ENCODE results near the gene SMAD5. TPM values are rescaled to one million over a fixed set of nuclear protein-coding genes. Genes with fewer than 3 reads are reported as not detected.

The SMAD5 gene
- total and polyA plus RNA-seq, 2 of the 13 experiments (the other 11 are each of a cell fraction or from before 2014, with no cell fraction given), result 27.2 to 48.5 TPM

DNA sequence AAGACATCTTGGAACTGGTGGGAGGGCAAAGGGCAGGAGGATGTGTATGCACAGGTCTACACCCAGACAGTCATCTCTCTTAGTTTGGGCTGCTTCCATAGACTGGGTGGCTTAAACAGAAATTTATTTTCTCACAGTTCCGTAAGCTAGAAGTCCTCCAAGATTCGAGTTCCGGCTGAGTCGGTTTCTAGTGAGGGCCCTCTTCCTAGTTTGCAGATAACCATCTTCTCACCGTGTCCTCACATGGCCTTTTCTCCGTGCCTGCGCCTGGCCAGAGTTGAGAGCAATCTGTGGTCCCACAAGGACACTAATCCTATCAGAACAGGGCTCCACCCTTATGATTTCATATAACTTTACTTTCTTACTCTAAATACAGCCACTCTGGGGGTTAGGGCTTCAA is 56.2 kb downstream of the SMAD5 start (continued):
- TF ChIP-seq, protein P1, sequence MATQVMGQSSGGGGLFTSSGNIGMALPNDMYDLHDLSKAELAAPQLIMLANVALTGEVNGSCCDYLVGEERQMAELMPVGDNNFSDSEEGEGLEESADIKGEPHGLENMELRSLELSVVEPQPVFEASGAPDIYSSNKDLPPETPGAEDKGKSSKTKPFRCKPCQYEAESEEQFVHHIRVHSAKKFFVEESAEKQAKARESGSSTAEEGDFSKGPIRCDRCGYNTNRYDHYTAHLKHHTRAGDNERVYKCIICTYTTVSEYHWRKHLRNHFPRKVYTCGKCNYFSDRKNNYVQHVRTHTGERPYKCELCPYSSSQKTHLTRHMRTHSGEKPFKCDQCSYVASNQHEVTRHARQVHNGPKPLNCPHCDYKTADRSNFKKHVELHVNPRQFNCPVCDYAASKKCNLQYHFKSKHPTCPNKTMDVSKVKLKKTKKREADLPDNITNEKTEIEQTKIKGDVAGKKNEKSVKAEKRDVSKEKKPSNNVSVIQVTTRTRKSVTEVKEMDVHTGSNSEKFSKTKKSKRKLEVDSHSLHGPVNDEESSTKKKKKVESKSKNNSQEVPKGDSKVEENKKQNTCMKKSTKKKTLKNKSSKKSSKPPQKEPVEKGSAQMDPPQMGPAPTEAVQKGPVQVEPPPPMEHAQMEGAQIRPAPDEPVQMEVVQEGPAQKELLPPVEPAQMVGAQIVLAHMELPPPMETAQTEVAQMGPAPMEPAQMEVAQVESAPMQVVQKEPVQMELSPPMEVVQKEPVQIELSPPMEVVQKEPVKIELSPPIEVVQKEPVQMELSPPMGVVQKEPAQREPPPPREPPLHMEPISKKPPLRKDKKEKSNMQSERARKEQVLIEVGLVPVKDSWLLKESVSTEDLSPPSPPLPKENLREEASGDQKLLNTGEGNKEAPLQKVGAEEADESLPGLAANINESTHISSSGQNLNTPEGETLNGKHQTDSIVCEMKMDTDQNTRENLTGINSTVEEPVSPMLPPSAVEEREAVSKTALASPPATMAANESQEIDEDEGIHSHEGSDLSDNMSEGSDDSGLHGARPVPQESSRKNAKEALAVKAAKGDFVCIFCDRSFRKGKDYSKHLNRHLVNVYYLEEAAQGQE (IDR thresholded peaks at IDR 0.05; ENCODE audit: borderline replicate concordance in 1 of 2, low read depth in 1 of 2, low read length in 2 of 2), result no peak
- TF ChIP-seq, protein P2, sequence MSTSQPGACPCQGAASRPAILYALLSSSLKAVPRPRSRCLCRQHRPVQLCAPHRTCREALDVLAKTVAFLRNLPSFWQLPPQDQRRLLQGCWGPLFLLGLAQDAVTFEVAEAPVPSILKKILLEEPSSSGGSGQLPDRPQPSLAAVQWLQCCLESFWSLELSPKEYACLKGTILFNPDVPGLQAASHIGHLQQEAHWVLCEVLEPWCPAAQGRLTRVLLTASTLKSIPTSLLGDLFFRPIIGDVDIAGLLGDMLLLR (CRISPR knock-in tag; IDR thresholded peaks at IDR 0.05), result no peak
- TF ChIP-seq ZNF747 (CRISPR knock-in tag; IDR thresholded peaks at IDR 0.05; ENCODE audit: borderline replicate concordance) (no peak), TCF7 (IDR thresholded peaks at IDR 0.05; ENCODE audit: low read depth) (no peak), ZNF501 (CRISPR knock-in tag; IDR thresholded peaks at IDR 0.05) (no peak), JARID2 (CRISPR knock-in tag; IDR thresholded peaks at IDR 0.05; ENCODE audit: insufficient replicate concordance) (no peak), ZNF567 (CRISPR knock-in tag; IDR thresholded peaks at IDR 0.05; ENCODE audit: borderline replicate concordance) (no peak), SCMH1 (CRISPR knock-in tag; IDR thresholded peaks at IDR 0.05; ENCODE audit: borderline replicate concordance) (no peak), ZNF441 (CRISPR knock-in tag; IDR thresholded peaks at IDR 0.05; ENCODE audit: borderline replicate concordance) (no peak), ZMYM2 (CRISPR knock-in tag; IDR thresholded peaks at IDR 0.05) (no peak), MBNL3 (CRISPR knock-in tag; conservative IDR thresholded peaks at IDR 0.05) (no peak)
- TF ChIP-seq, protein P3, sequence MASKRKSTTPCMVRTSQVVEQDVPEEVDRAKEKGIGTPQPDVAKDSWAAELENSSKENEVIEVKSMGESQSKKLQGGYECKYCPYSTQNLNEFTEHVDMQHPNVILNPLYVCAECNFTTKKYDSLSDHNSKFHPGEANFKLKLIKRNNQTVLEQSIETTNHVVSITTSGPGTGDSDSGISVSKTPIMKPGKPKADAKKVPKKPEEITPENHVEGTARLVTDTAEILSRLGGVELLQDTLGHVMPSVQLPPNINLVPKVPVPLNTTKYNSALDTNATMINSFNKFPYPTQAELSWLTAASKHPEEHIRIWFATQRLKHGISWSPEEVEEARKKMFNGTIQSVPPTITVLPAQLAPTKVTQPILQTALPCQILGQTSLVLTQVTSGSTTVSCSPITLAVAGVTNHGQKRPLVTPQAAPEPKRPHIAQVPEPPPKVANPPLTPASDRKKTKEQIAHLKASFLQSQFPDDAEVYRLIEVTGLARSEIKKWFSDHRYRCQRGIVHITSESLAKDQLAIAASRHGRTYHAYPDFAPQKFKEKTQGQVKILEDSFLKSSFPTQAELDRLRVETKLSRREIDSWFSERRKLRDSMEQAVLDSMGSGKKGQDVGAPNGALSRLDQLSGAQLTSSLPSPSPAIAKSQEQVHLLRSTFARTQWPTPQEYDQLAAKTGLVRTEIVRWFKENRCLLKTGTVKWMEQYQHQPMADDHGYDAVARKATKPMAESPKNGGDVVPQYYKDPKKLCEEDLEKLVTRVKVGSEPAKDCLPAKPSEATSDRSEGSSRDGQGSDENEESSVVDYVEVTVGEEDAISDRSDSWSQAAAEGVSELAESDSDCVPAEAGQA (IDR thresholded peaks at IDR 0.05; ENCODE audit: low read depth), result no peak
- TF ChIP-seq, protein P3 (CRISPR knock-in tag; IDR thresholded peaks at IDR 0.05; ENCODE audit: borderline replicate concordance), result no peak
- TF ChIP-seq, protein P4, sequence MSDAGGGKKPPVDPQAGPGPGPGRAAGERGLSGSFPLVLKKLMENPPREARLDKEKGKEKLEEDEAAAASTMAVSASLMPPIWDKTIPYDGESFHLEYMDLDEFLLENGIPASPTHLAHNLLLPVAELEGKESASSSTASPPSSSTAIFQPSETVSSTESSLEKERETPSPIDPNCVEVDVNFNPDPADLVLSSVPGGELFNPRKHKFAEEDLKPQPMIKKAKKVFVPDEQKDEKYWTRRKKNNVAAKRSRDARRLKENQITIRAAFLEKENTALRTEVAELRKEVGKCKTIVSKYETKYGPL (CRISPR knock-in tag; IDR thresholded peaks at IDR 0.05), result no peak

All from HepG2 (cell line).